ENCODE measurements around the gene PAPLN. TPM values are rescaled to one million over a fixed set of nuclear protein-coding genes. Genes with fewer than 3 reads are reported as not detected.
"Not testable (repeated sequence)": the region's sequence is repeated elsewhere in the genome, so short reads cannot be mapped to it uniquely, and the experiment has no call there.

Gene PAPLN
- total RNA-seq, 4 donors from 2014 or later = 8.1 to 27.2 (median 12.7) TPM

DNA sequence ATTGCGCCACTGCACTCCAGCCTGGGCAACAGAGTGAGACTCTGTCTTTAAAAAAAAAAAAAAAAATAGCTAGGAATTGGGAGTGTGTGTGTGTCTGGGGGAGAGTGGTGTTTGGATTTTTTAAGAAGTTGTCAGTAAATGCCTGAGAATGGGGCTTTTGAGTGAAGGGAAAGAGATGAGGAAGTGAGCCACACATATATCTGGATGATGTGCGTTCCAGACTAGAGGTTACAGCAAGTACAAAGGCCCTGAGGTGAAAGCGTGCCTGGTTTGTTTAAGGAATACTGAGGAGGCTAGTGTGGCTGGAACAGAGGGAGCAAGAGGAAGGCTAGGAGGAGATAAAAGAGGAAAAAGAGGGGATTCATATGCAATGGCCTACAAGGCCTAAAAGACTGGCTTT, 70.0 kb downstream of the PAPLN start:
- DNase-seq = no peak
- Histone ChIP-seq H3K9me3 (no peaks in the 10 kb centered on the region), H3K36me3 (no peaks in the 10 kb centered on the region), H3K27me3 (no peaks in the 10 kb centered on the region), H3K4me1 (peaks cover 0 to 10% (median 0%) of the 10 kb centered on the region in 4 donors), H3K4me3 (no peak overlapping the region), H3K27ac (no peak overlapping the region)
- TF ChIP-seq, protein P1, sequence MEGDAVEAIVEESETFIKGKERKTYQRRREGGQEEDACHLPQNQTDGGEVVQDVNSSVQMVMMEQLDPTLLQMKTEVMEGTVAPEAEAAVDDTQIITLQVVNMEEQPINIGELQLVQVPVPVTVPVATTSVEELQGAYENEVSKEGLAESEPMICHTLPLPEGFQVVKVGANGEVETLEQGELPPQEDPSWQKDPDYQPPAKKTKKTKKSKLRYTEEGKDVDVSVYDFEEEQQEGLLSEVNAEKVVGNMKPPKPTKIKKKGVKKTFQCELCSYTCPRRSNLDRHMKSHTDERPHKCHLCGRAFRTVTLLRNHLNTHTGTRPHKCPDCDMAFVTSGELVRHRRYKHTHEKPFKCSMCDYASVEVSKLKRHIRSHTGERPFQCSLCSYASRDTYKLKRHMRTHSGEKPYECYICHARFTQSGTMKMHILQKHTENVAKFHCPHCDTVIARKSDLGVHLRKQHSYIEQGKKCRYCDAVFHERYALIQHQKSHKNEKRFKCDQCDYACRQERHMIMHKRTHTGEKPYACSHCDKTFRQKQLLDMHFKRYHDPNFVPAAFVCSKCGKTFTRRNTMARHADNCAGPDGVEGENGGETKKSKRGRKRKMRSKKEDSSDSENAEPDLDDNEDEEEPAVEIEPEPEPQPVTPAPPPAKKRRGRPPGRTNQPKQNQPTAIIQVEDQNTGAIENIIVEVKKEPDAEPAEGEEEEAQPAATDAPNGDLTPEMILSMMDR (IDR thresholded peaks at IDR 0.05) = no peak
- TF ChIP-seq POLR2A (IDR thresholded peaks at IDR 0.05) = no peak

DNA sequence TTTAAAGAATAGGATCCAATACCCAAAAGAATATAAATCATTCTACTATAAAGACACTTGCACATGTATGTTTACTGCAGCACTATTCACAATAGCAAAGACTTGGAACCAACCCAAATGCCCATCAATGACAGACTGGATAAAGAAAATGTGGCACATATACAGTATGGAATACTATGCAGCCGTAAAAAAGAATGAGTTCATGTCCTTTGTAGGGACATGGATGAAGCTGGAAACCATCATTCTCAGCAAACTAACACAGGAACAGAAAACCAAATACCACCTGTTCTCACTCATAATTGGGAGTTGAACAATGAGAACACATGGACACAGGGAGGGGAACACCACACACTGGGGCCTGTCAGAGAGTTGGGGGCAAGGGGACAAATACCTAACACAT, 71.9 kb downstream of the PAPLN start:
- not testable (repeated sequence) for H3K36me3 ChIP-seq, H3K9me3 ChIP-seq, H3K4me1 ChIP-seq, H3K27ac ChIP-seq, DNase-seq, H3K4me3 ChIP-seq, H3K27me3 ChIP-seq

DNA sequence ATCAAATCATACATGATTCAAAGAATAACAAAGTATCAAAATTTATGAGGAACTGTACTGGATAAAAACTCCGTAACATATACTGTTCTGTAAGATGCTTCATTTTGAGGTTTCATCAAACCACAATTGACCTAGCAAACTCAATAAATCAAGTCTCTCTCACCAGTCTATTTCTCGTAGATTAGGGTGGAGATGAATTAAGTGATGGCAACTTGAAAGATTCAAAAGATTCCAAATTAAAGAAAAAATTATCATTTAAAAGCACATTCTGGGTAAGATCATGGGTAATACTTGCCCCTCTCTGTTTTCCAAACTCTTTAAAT, 74.4 kb downstream of the PAPLN start:
- no peaks in the 10 kb centered on the region for H3K36me3 ChIP-seq
- H3K27ac ChIP-seq = peak overlapping the region in 1 of 4 donors; percentile 28
- no peak for DNase-seq

DNA sequence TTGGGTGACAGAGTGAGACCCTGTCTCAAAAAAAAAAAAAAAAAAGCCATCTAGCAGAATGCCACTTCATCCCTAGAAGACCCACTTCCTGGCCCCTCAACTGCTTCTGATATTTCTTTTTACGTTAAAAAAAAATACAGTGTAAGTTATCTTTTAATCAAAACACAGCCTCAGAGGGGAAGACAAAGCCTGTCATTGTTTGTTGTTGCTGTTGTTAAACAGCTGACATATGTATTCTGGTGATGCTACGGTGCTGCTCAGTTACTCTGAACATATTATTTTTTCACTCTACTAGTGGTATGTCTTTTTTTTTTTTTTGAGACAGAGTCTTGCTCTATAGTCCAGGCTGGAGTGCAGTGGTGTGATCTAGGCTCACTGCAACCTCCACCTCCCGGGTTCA, 75.4 kb downstream of the PAPLN start:
- peaks cover 0 to 10% (median 0%) of the 10 kb centered on the region in 4 donors for H3K4me1 ChIP-seq
- no peak overlapping the region for H3K27ac ChIP-seq
- no peak overlapping the region for H3K4me3 ChIP-seq
- TF ChIP-seq, protein P1 (IDR thresholded peaks at IDR 0.05) = no peak
- no peak for TF ChIP-seq POLR2A (IDR thresholded peaks at IDR 0.05)
- H3K27me3 ChIP-seq = no peaks in the 10 kb centered on the region
- no peak for DNase-seq
- no peaks in the 10 kb centered on the region for H3K36me3 ChIP-seq
- no peaks in the 10 kb centered on the region for H3K9me3 ChIP-seq

More for the DNA sequence above, 74.4 kb downstream of the PAPLN start:
- no peaks in the 10 kb centered on the region for H3K27me3 ChIP-seq
- TF ChIP-seq POLR2A (IDR thresholded peaks at IDR 0.05) = no peak
- TF ChIP-seq, protein P1 (IDR thresholded peaks at IDR 0.05) = no peak
- H3K4me1 ChIP-seq = peaks cover 0 to 10% (median 0%) of the 10 kb centered on the region in 4 donors
- H3K9me3 ChIP-seq = no peaks in the 10 kb centered on the region
- no peak overlapping the region for H3K4me3 ChIP-seq

DNA sequence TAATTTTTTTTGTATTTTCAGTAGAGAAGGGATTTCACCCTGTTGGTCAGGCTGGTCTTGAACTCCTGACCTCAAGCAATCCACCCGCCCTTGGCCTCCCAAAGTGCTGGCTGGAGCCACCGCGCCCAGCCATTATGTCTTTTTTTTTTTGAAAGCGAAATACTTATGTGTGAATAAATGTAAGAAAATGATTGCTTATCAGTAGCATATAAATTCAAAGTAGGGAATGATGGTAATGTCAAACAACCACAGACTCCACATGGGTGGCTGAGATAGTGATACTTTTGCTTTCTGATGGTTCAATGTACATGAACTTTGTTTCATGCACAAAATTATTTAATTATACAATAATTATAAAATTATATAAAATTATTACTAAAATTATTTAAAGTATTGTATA, 75.8 kb downstream of the PAPLN start:
- H3K27ac ChIP-seq = no peak overlapping the region
- no peaks in the 10 kb centered on the region for H3K27me3 ChIP-seq
- no peaks in the 10 kb centered on the region for H3K36me3 ChIP-seq
- DNase-seq = no peak
- peaks cover 0 to 10% (median 0%) of the 10 kb centered on the region in 4 donors for H3K4me1 ChIP-seq
- TF ChIP-seq, protein P1 (IDR thresholded peaks at IDR 0.05) = no peak
- no peak for TF ChIP-seq POLR2A (IDR thresholded peaks at IDR 0.05)
- H3K4me3 ChIP-seq = no peak overlapping the region
- H3K9me3 ChIP-seq = no peaks in the 10 kb centered on the region

DNA sequence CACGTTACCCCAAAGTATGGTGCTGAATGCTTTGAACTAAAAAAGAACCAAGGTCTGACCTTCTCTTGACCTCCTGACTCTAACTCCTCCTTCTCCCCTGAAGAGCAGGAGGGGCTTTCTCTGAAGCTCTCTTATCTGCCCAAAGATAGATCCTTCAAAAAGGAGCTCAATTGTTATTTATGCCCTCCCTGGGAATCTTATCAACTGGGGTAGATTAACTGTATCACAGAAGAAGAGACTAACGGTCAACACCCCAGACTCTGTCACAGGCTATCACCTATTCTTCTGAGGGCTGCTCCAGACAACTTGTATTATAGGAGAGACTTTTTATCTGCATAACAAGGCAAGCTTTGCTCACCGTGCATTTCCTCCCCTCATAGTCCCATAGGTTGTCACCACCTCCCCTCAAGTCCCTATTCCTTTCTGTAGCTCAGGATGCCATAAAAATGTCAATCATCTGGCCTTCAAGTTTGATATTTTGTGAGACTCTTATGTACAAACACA, 86.6 kb downstream of the PAPLN start:
- TF ChIP-seq POLR2A (IDR thresholded peaks at IDR 0.05) = no peak
- TF ChIP-seq, protein P1 (IDR thresholded peaks at IDR 0.05) = no peak
- no peaks in the 10 kb centered on the region for H3K9me3 ChIP-seq
- no peak overlapping the region for H3K4me3 ChIP-seq

More for the DNA sequence above, 86.6 kb downstream of the PAPLN start:
- no peak for DNase-seq
- Histone ChIP-seq H3K4me1 (peaks cover 0 to 21% (median 0%) of the 10 kb centered on the region in 4 donors), H3K27me3 (no peaks in the 10 kb centered on the region), H3K36me3 (peaks cover 0 to 16% (median 0%) of the 10 kb centered on the region in 3 donors), H3K27ac (no peak overlapping the region)

Small RNAs within 50 kb of the gene (small RNA-seq; reads per million reads assigned to genes)
- gene AC004858.1 (0 reads per million in 2 donors), gene RNU6-419P (0 reads per million in 2 donors)

Other genes starting within 250 kb of the PAPLN start
- gene ZFYVE1, start 210.4 kb upstream of the PAPLN start, total RNA-seq = 10 to 100 TPM in 3 of 4 donors, 1 to 10 TPM in 1; 8.3 to 32.5 (median 26.8) TPM
- 100 to 1,000 TPM in 1 of 4 donors, 10 to 100 TPM in 3; 73.2 to 364 (median 86.0) TPM for gene RBM25, start 179.0 kb upstream of the PAPLN start, total RNA-seq
- gene PSEN1, start 101.0 kb upstream of the PAPLN start, total RNA-seq = 100 to 1,000 TPM in 2 of 4 donors, 10 to 100 TPM in 2; 32.2 to 118 (median 100) TPM
- gene NUMB, start 221.0 kb downstream of the PAPLN start, total RNA-seq = 100 to 1,000 TPM; 105 to 125 (median 117) TPM